ENCODE measurements around the gene DZIP1. TPM values are rescaled to one million over a fixed set of nuclear protein-coding genes. Genes with fewer than 3 reads are reported as not detected.
A peak's percentile ranks its signal among the peaks of the same experiment; 100 is the strongest.
"Not testable (repeated sequence)": the region's sequence is repeated elsewhere in the genome, so short reads cannot be mapped to it uniquely, and the experiment has no call there.

Gene DZIP1
- total RNA-seq = 10 to 100 TPM in 1 of 4 donors, 1 to 10 TPM in 3; 6.4 to 15.3 (median 8.1) TPM

GRCh38 chr13:95644601-95645052 is at the start of gene DZIP1:
TSS of gene DZIP1 (minus strand) at chr13:95644706. CDS start at chr13:95642029, 2,677 bp downstream.
- peaks cover 58% of the 10 kb centered on the region for H3K27me3 ChIP-seq
- H3K36me3 ChIP-seq = no peaks in the 10 kb centered on the region
- peak within 1 kb of the TSS; percentile 38 to 73 (median 54) for H3K4me3 ChIP-seq
- in situ Hi-C loops (cut with MboI; ENCODE audit: low pct_ligation_motif_present in 1 of 4, low pct_unique_long_range_greater_than_20kb in 1 of 4, low sequenced_read_pairs in 3 of 4) (no loop called here), intact Hi-C loops (cut with DNase I; ENCODE audit: low total_unique reads) (no loop called here)
- no peak for TF ChIP-seq CTCF (IDR thresholded peaks at IDR 0.05)
- TF ChIP-seq POLR2AphosphoS5 (IDR thresholded peaks at IDR 0.05) = peak in 2 of 3 donors; percentile 60 to 82
- TF ChIP-seq EP300 (IDR thresholded peaks at IDR 0.05; ENCODE audit: low read depth) = no peak
- H3K4me1 ChIP-seq = peaks cover 3 to 34% (median 8%) of the 10 kb centered on the region in 4 donors
- peak within 1 kb of the TSS; percentile 77 to 91 (median 80) for H3K27ac ChIP-seq
- DNase-seq = peak; percentile 65
- 2% methylated on average over 23 of the region's 30 CpGs; no CpG with 5 or more reads in 1 of the 2 donors for WGBS, 2 donors (ENCODE audit: low coverage in 1 of 2)
- no peaks in the 10 kb centered on the region for H3K9me3 ChIP-seq

- H3K27ac ChIP-seq; H3K36me3 ChIP-seq; intact Hi-C loops (cut with DNase I; ENCODE audit: low total_unique reads); H3K9me3 ChIP-seq; H3K4me3 ChIP-seq; DNase-seq; in situ Hi-C loops (cut with MboI; ENCODE audit: low pct_ligation_motif_present in 1 of 4, low pct_unique_long_range_greater_than_20kb in 1 of 4, low sequenced_read_pairs in 3 of 4); H3K4me1 ChIP-seq; H3K27me3 ChIP-seq: not testable (repeated sequence)
- 100% methylated on average over 7 of the region's 28 CpGs; no CpG with 5 or more reads in 1 of the 2 donors for WGBS, 2 donors (ENCODE audit: low coverage in 1 of 2)
Observed at GRCh38 chr13:95690986-95691385, 46.5 kb upstream of the DZIP1 start.

- Histone ChIP-seq H3K9me3 (no peaks in the 10 kb centered on the region), H3K4me3 (no peak overlapping the region), H3K4me1 (peaks cover 0 to 22% (median 10%) of the 10 kb centered on the region in 4 donors), H3K27ac (no peak overlapping the region), H3K27me3 (no peaks in the 10 kb centered on the region), H3K36me3 (no peaks in the 10 kb centered on the region)
- in situ Hi-C loops (cut with MboI; ENCODE audit: low pct_ligation_motif_present in 1 of 4, low pct_unique_long_range_greater_than_20kb in 1 of 4, low sequenced_read_pairs in 3 of 4) = no loop called here
- intact Hi-C loops (cut with DNase I; ENCODE audit: low total_unique reads) = no loop called here
- DNase-seq = no peak
- 72 to 95% methylated on average over 3 of the region's 3 CpGs for WGBS, 2 donors (ENCODE audit: low coverage in 1 of 2)
- TF ChIP-seq CTCF (IDR thresholded peaks at IDR 0.05) (no peak), POLR2AphosphoS5 (IDR thresholded peaks at IDR 0.05) (no peak), POLR2A (IDR thresholded peaks at IDR 0.05) (no peak), EP300 (IDR thresholded peaks at IDR 0.05; ENCODE audit: low read depth) (no peak)
Observed at GRCh38 chr13:95689582-95689926, 45.0 kb upstream of the DZIP1 start.

- in situ Hi-C loops (cut with MboI; ENCODE audit: low pct_ligation_motif_present in 1 of 4, low pct_unique_long_range_greater_than_20kb in 1 of 4, low sequenced_read_pairs in 3 of 4); H3K4me3 ChIP-seq; DNase-seq; H3K27me3 ChIP-seq; intact Hi-C loops (cut with DNase I; ENCODE audit: low total_unique reads); H3K27ac ChIP-seq; H3K36me3 ChIP-seq; H3K9me3 ChIP-seq: not testable (repeated sequence)
- peaks cover 0 to 49% (median 20%) of the 10 kb centered on the region in 4 donors for H3K4me1 ChIP-seq
- WGBS, 2 donors (ENCODE audit: low coverage in 1 of 2) = 79% methylated on average over 5 of the region's 5 CpGs; no CpG with 5 or more reads in 1 of the 2 donors
Observed at GRCh38 chr13:95684960-95685359, 40.5 kb upstream of the DZIP1 start.

- no peak for TF ChIP-seq POLR2AphosphoS5 (IDR thresholded peaks at IDR 0.05)
- no peak for TF ChIP-seq EP300 (IDR thresholded peaks at IDR 0.05; ENCODE audit: low read depth)
- no peak for TF ChIP-seq CTCF (IDR thresholded peaks at IDR 0.05)
- no peak for TF ChIP-seq POLR2A (IDR thresholded peaks at IDR 0.05)
- 87% methylated on average over 2 of the region's 2 CpGs; no CpG with 5 or more reads in 1 of the 2 donors for WGBS, 2 donors (ENCODE audit: low coverage in 1 of 2)
- DNase-seq = no peak
- no peaks in the 10 kb centered on the region for H3K27me3 ChIP-seq
- H3K4me1 ChIP-seq = peaks cover 0 to 51% (median 21%) of the 10 kb centered on the region in 4 donors
- H3K9me3 ChIP-seq = no peaks in the 10 kb centered on the region
- H3K36me3 ChIP-seq = no peaks in the 10 kb centered on the region
- H3K27ac ChIP-seq = no peak overlapping the region
- in situ Hi-C loops (cut with MboI; ENCODE audit: low pct_ligation_motif_present in 1 of 4, low pct_unique_long_range_greater_than_20kb in 1 of 4, low sequenced_read_pairs in 3 of 4) = no loop called here
- intact Hi-C loops (cut with DNase I; ENCODE audit: low total_unique reads) = no loop called here
- no peak overlapping the region for H3K4me3 ChIP-seq
Observed at GRCh38 chr13:95684418-95684817, 39.9 kb upstream of the DZIP1 start.

Data from transverse colon (tissue), 4 donors.